Measurements from ENCODE around the gene MAFG. TPM values are rescaled to one million over a fixed set of nuclear protein-coding genes. Genes with fewer than 3 reads are reported as not detected.
A peak's percentile ranks its signal among the peaks of the same experiment; 100 is the strongest.

MAFG gene
- polyA plus RNA-seq, 3 donors: 12.9 to 14.9 (median 13.1) TPM

- DNase-seq: no peak
Measured at GRCh38 chr17:81911969-81912368, 15.6 kb downstream of the MAFG start.

GRCh38 chr17:81911277-81911961, 16.1 kb downstream of the MAFG start, which contains the start of gene PCYT2:
PCYT2 (minus strand) TSS chr17:81911399; CDS start chr17:81911355, 44 bp downstream.
- peak; percentile 85 for DNase-seq

- no peak for DNase-seq
Measured at GRCh38 chr17:81910840-81911276, 16.7 kb downstream of the MAFG start.

- no peak for DNase-seq
Measured at GRCh38 chr17:81909966-81910839, 17.3 kb downstream of the MAFG start.

- DNase-seq: no peak
Measured at GRCh38 chr17:81909231-81909630, 18.3 kb downstream of the MAFG start.

GRCh38 chr17:81908793-81909192, 18.7 kb downstream of the MAFG start:
- DNase-seq: no peak

GRCh38 chr17:81907219-81908145, 20.1 kb downstream of the MAFG start:
- DNase-seq: no peak

GRCh38 chr17:81906476-81907218, 20.9 kb downstream of the MAFG start:
- no peak for DNase-seq

GRCh38 chr17:81905993-81906392, 21.5 kb downstream of the MAFG start:
- DNase-seq: no peak

GRCh38 chr17:81905424-81905875, 22.1 kb downstream of the MAFG start:
- no peak for DNase-seq

GRCh38 chr17:81904600-81905423, 22.7 kb downstream of the MAFG start:
- DNase-seq: no peak

- DNase-seq: no peak
Measured at GRCh38 chr17:81903896-81904599, 23.5 kb downstream of the MAFG start.

GRCh38 chr17:81903415-81903831, 24.1 kb downstream of the MAFG start:
- no peak for DNase-seq

GRCh38 chr17:81902653-81903414, 24.7 kb downstream of the MAFG start:
- no peak for DNase-seq

GRCh38 chr17:81902023-81902652, 25.4 kb downstream of the MAFG start, which contains the start of gene NPB:
NPB (plus strand) TSS chr17:81902238; CDS start chr17:81902278, 40 bp downstream.
- DNase-seq: no peak

GRCh38 chr17:81901167-81902022, 26.1 kb downstream of the MAFG start:
- DNase-seq: no peak
